HL-60 (cell line): ENCODE measurements around the gene TRIM17.

Source experiments
- CTCF ChIP-seq: IDR thresholded peaks from one replicate; pipeline ENCODE4 v1.5.1; 2011; ENCODE audit warnings: low read length, control low read depth, inconsistent platforms; ENCODE audit not compliant: insufficient read depth
- POLR2AphosphoS5 ChIP-seq: IDR thresholded peaks from 2 replicates; pipeline ENCODE4 v1.6.1; 2012; ENCODE audit warnings: low read depth

GRCh38 chr1:228413241-228414010 lies 3.2 kb downstream of the TRIM17 start:
- TF ChIP-seq CTCF (no peak), POLR2AphosphoS5 (no peak)
